GM19351 (cell line): ENCODE measurements around the gene DLG2.
A peak's percentile ranks its signal among the peaks of the same experiment; 100 is the strongest.

Experiments
- ATAC-seq: cut with Tn5 transposase; IDR thresholded peaks from one replicate; pipeline ENCODE4 v1.9.1; 2021; ENCODE audit warnings: mild to moderate bottlenecking, moderate library complexity; ENCODE audit not compliant: unreplicated experiment

The DLG2 gene

GRCh38 chr11:83852012-83852411, 1775.1 kb downstream of the DLG2 start:
- no peak for ATAC-seq

- no peak for ATAC-seq
Measured at GRCh38 chr11:83847467-83848034, 1779.6 kb downstream of the DLG2 start.

DNA sequence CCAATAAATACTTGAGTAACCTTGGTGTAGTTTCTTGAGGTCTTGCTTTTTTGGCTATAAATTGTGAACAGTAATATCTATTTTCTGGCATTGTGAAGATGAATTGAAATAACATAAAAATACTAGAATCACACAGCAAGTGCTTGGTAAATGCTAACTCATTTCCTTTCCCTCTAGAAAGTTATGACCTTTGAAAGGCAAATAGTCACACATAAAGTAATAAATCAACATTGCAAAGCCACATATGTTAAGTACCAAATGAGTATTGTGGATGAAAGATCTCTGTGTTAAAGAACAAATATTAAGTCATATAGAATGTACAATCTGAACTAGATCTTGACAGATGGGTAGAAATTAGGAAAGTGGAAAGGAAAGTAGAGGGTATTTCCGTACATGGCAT, 1781.3 kb downstream of the DLG2 start:
- ATAC-seq: no peak

- ATAC-seq: no peak
Measured at GRCh38 chr11:83840326-83840725, 1786.8 kb downstream of the DLG2 start.

DNA sequence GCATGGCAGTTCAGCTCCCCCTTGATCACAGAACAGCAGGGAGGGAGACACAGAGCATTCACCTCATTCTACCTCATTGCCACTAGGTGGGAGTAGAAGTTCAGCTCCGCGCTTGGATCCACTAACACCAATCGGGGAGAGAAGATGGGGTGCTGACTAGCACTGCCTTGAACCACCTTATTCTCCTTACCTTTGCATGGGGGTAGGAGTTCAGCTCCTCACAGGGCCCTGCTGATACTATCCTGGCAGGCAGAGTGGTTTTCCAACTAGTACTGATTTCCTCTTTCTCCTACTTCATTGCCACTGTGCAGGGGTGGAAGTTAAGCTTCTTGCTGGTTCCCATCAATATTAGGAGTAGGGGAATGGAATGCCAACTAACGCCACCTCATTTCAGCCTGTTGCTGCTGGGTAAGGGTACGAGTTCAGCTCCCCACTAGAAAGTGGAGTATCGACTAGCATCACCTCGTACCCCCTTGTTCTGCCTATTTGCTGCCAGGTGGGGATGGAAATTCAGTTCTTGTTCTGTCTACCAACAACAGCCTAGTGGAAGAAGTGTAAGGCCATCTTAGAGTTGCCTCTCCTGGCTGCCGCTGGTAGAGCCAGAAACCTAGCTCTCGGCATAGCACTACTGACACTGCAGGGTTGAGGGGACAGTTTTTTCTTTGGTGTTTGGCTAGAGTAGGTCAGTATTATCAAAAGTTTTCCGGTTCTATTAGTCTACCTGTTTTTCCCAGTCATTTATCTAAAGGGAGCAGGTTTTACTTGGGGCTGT, 1790.1 kb downstream of the DLG2 start:
- peak; percentile 88 for ATAC-seq

DNA sequence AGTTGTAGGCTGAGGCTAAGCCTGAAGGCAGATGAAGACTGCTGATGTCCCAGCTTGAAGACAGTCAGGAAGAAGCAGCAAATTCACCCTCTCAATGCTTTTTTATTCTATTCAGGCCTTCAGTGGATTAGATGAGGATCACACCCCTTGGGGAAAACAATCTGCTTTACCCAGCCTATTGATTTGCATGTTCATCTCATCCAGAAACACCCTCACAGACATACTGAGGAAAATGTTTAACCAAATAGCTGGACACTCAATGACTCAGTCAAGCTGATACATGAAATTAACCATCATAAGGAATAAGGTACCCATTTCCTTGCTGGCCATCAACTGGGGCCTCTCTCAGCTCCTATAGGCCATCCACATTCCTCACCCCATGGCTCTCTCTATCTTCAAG, 1791.1 kb downstream of the DLG2 start:
- ATAC-seq: no peak

DNA sequence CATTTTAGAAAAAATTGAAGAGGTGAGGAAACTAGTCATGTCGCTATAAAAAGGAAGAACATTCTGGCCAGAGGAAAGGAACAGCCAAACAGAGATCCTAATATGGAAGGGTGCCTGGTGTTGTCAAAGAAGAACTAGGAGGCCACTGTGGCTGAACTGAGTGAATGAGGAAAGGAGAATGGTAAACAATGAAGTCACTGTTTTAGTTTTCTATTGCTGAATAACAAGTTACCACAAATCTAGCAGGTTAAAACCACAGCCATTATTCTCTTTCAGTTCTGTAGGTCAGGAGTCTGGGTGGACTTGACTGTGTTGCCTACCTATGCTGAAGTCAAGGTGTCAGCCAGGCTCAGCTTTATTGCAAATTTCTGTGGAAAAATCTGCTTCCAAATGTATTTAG, 1791.7 kb downstream of the DLG2 start:
- ATAC-seq: peak; percentile 84

- no peak for ATAC-seq
Measured at GRCh38 chr11:83831929-83832328, 1795.2 kb downstream of the DLG2 start.

- ATAC-seq: peak; percentile 82
Measured at GRCh38 chr11:83827940-83828554, 1799.1 kb downstream of the DLG2 start.

DNA sequence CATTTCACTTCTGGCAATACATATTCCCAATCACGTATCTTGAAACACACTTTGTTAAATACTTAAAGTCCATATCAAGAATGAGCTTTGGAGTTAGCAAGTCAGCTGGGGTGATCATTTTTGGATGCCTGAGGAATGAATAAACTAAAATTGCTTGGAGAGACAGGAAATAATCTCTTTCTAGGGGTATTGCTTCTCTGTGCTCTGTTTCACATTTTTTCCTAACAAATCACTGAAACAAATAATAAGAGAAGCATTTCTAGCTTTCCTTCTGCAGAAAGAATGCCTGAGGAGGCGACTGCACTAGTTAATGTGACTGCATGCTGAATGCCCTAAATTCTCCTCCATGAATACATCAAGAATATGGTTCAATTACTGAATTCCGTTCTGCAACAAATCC, 1799.6 kb downstream of the DLG2 start:
- no peak for ATAC-seq

- no peak for ATAC-seq
Measured at GRCh38 chr11:83826078-83826477, 1801.1 kb downstream of the DLG2 start.

DNA sequence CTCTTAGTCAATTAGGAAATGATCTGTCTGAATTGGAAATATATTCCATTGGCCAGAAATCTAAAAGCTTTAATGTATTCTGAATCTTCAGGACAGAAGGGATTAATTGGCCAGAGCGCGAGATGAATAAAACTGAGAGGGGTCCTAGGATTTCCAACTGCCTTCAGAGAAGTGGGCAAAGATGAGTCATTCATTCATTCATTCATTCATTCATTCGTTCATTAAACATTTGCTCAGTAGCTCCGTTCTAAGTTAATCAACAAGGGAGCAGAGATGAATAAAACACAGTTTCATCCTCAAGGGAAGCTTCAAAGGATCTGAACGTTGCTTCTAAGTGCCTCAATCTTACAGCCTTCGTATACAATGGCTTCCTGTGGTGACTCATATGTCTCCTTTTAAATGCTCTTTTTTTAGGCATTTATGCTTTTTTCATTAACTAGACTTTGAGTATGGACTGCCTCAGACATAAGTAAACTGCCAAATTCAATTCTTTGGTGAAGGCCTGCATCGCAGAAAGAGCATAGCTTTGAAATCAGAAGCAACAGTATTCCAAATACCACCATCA, 1803.6 kb downstream of the DLG2 start:
- no peak for ATAC-seq

- no peak for ATAC-seq
Measured at GRCh38 chr11:83819931-83820549, 1807.1 kb downstream of the DLG2 start.

- no peak for ATAC-seq
Measured at GRCh38 chr11:83818349-83818748, 1808.8 kb downstream of the DLG2 start.

GRCh38 chr11:83816572-83817187, 1810.5 kb downstream of the DLG2 start:
- ATAC-seq: no peak

- no peak for ATAC-seq
Measured at GRCh38 chr11:83815736-83816135, 1811.4 kb downstream of the DLG2 start.

- ATAC-seq: no peak
Measured at GRCh38 chr11:83813296-83813695, 1813.8 kb downstream of the DLG2 start.

GRCh38 chr11:83809274-83809673, 1817.9 kb downstream of the DLG2 start:
- no peak for ATAC-seq

DNA sequence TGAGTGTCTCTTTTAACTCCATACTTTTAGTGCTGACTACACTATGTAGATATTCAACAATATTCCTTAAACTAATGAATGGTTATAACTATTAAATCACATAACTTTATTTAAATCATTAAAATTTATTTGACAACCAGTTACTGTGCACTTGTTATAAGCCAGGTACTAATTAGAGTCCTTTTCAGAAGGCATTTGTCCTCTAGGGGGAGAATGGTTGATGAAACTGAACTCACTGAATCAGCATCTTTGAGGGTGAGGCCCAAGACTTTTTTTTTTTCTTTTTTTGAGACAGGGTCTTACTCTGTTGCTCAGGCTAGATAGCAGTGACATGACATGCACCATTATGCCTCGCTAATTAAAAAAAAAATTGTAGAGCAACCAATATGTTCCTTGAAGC, 1825.3 kb downstream of the DLG2 start:
- no peak for ATAC-seq

DNA sequence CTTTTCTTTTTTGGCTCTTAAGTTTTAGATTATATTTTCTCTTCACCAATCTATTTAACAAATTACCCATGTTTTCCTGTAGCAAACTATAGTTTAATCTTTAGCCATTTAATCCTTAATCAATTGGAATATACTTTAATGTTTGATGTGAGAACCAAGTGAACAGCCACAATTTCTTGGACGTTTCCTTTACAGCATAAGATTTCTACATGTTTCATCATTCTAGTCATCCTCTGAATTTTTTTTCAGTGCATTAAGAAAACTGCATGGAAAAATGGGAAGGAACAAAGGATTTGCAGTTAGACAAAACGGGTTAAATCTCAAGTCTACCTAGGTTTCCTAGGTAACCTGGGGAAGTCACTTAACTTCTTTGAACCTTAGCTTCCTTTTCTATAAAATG, 1833.8 kb downstream of the DLG2 start:
- no peak for ATAC-seq

- ATAC-seq: no peak
Measured at GRCh38 chr11:83791557-83791956, 1835.6 kb downstream of the DLG2 start.
